ENCODE results near the gene MEMO1. TPM values are rescaled to one million over a fixed set of nuclear protein-coding genes. Genes with fewer than 3 reads are reported as not detected.
A peak's percentile ranks its signal among the peaks of the same experiment; 100 is the strongest.

Gene MEMO1
- total and polyA plus RNA-seq, 12 donors = 43.6 to 73.9 (median 54.1) TPM

- Histone ChIP-seq H3K9me3 (no peaks in the 10 kb centered on the region), H3K27me3 (no peaks in the 10 kb centered on the region), H3K4me3 (no peak overlapping the region), H3K4me1 (peaks cover 0 to 35% (median 18%) of the 10 kb centered on the region in 9 donors), H3K27ac (peak overlapping the region in 6 of 10 donors; percentile 22 to 80 (median 62)), H3K36me3 (no peaks in the 10 kb centered on the region)
- intact Hi-C loops (cut with DNase I) = no loop called here
- DNase-seq = no peak
- WGBS, 2 donors = 87 to 94% methylated on average over 2 of the region's 2 CpGs
- TF ChIP-seq CTCF (IDR thresholded peaks at IDR 0.05) = no peak
- ATAC-seq = peak; percentile 49 to 93 (median 82)
Observed at GRCh38 chr2:31987454-31988220, 23.2 kb downstream of the MEMO1 start.

GRCh38 chr2:31986906-31987305 is 23.9 kb downstream of the MEMO1 start:
- no peak for DNase-seq
- TF ChIP-seq CTCF (IDR thresholded peaks at IDR 0.05) = no peak

GRCh38 chr2:31983762-31984467 is 26.9 kb downstream of the MEMO1 start:
- intact Hi-C loops (cut with DNase I) = no loop called here
- H3K4me1 ChIP-seq = peaks cover 0 to 45% (median 34%) of the 10 kb centered on the region in 9 donors
- 90 to 91% methylated on average over 5 of the region's 5 CpGs for WGBS, 2 donors
- H3K27ac ChIP-seq = no peak overlapping the region
- TF ChIP-seq CTCF (IDR thresholded peaks at IDR 0.05) = no peak
- no peaks in the 10 kb centered on the region for H3K27me3 ChIP-seq
- H3K4me3 ChIP-seq = no peak overlapping the region
- no peak for ATAC-seq
- DNase-seq = no peak
- no peaks in the 10 kb centered on the region for H3K36me3 ChIP-seq
- H3K9me3 ChIP-seq = no peaks in the 10 kb centered on the region

More at GRCh38 chr2:31986906-31987305, 23.9 kb downstream of the MEMO1 start:
- intact Hi-C loops (cut with DNase I) = no loop called here
- Histone ChIP-seq H3K27me3 (no peaks in the 10 kb centered on the region), H3K9me3 (no peaks in the 10 kb centered on the region), H3K4me3 (no peak overlapping the region), H3K4me1 (peaks cover 0 to 30% (median 18%) of the 10 kb centered on the region in 9 donors), H3K27ac (peak overlapping the region in 6 of 10 donors; percentile 10 to 80 (median 62)), H3K36me3 (no peaks in the 10 kb centered on the region)
- ATAC-seq = peak in 5 of 8 donors; percentile 6 to 42 (median 29)
- WGBS, 2 donors = 89 to 91% methylated on average over 3 of the region's 3 CpGs

GRCh38 chr2:31980674-31981356 is 30.0 kb downstream of the MEMO1 start:
- no peak overlapping the region for H3K4me3 ChIP-seq
- H3K36me3 ChIP-seq = no peaks in the 10 kb centered on the region
- H3K27ac ChIP-seq = peak overlapping the region in 3 of 10 donors; percentile 26 to 49 (median 41)
- intact Hi-C loops (cut with DNase I) = no loop called here
- peak in 7 of 8 donors; percentile 61 to 86 (median 78) for ATAC-seq
- no peak for TF ChIP-seq CTCF (IDR thresholded peaks at IDR 0.05)
- WGBS, 2 donors = 61% methylated on average over 6 of the region's 6 CpGs
- H3K9me3 ChIP-seq = no peaks in the 10 kb centered on the region
- no peak for DNase-seq
- H3K27me3 ChIP-seq = no peaks in the 10 kb centered on the region
- H3K4me1 ChIP-seq = peaks cover 0 to 21% (median 12%) of the 10 kb centered on the region in 9 donors
